Right lung (tissue), 10 donors: Measurements from ENCODE around the gene SFXN1. TPM values are rescaled to one million over a fixed set of nuclear protein-coding genes. Genes with fewer than 3 reads are reported as not detected.
"Not testable (repeated sequence)": the region's sequence is repeated elsewhere in the genome, so short reads cannot be mapped to it uniquely, and the experiment has no call there.

Experiments used
- DNase-seq, 2 donors: peaks; one replicate each; pipeline ENCODE4 v3.0.0-alpha.2; 2013
- long read RNA-seq, 8 donors: transcript quantifications; one replicate each; lab custom pipeline, GENCODE V29; 2026
- polyA plus RNA-seq, 5 donors: library from polyadenylated mRNA; unstranded; fragments of 120-200 nt; gene quantifications; one replicate each; pipeline versions ENCODE4 v1.2.1 to v1.2.3, GENCODE V29; 2013; ENCODE audit warnings: inconsistent platforms in 1 of 5, low replicate concordance in 1 of 5; ENCODE audit not compliant: insufficient read length in 5 of 5, insufficient read depth in 1 of 5

Gene SFXN1
- polyA plus RNA-seq: 10 to 100 TPM; 23.7 to 43.9 (median 37.3) TPM
- long read RNA-seq, donor 1, full-length matches to known transcripts: 5 of 5 reads
- long read RNA-seq, donor 1, partial matches to known transcripts: 0 of 5 reads
- long read RNA-seq, donor 1, other reads (novel, unspliced or antisense): 0 of 5 reads
- long read RNA-seq, donor 2, full-length matches to known transcripts: 4 of 4 reads
- long read RNA-seq, donor 2, partial matches to known transcripts: 0 of 4 reads
- long read RNA-seq, donor 2, other reads (novel, unspliced or antisense): 0 of 4 reads
- long read RNA-seq, donor 3, full-length matches to known transcripts: 3 of 3 reads
- long read RNA-seq, donor 3, partial matches to known transcripts: 0 of 3 reads
- long read RNA-seq, donor 3, other reads (novel, unspliced or antisense): 0 of 3 reads
- long read RNA-seq, donor 4, full-length matches to known transcripts: 6 of 6 reads
- long read RNA-seq, donor 4, partial matches to known transcripts: 0 of 6 reads
- long read RNA-seq, donor 4, other reads (novel, unspliced or antisense): 0 of 6 reads
- long read RNA-seq, donor 5, full-length matches to known transcripts: 9 of 9 reads
- long read RNA-seq, donor 5, partial matches to known transcripts: 0 of 9 reads
- long read RNA-seq, donor 5, other reads (novel, unspliced or antisense): 0 of 9 reads
- long read RNA-seq, donor 6, full-length matches to known transcripts: 10 of 23 reads
- long read RNA-seq, donor 6, partial matches to known transcripts: 13 of 23 reads
- long read RNA-seq, donor 6, other reads (novel, unspliced or antisense): 0 of 23 reads
- long read RNA-seq, donor 7, full-length matches to known transcripts: 8 of 8 reads
- long read RNA-seq, donor 7, partial matches to known transcripts: 0 of 8 reads
- long read RNA-seq, donor 7, other reads (novel, unspliced or antisense): 0 of 8 reads
- long read RNA-seq, donor 8, full-length matches to known transcripts: 2 of 2 reads
- long read RNA-seq, donor 8, partial matches to known transcripts: 0 of 2 reads
- long read RNA-seq, donor 8, other reads (novel, unspliced or antisense): 0 of 2 reads

GRCh38 chr5:175478384-175479124 is at the start of gene SFXN1:
SFXN1 (plus strand) TSS chr5:175478560; CDS start chr5:175492104, 13,544 bp downstream.
- DNase-seq: peak; percentile 84 to 89

GRCh38 chr5:175434800-175435199 is 43.6 kb upstream of the SFXN1 start:
- no peak for DNase-seq

GRCh38 chr5:175436359-175436758 is 42.0 kb upstream of the SFXN1 start:
- DNase-seq: no peak

GRCh38 chr5:175438234-175438857 is 40.0 kb upstream of the SFXN1 start:
- DNase-seq: no peak

GRCh38 chr5:175443514-175444059 is 34.8 kb upstream of the SFXN1 start:
- DNase-seq: no peak

GRCh38 chr5:175444060-175444904 is 34.1 kb upstream of the SFXN1 start, which contains the start of gene DRD1:
DRD1 (minus strand) TSS chr5:175444182; CDS start chr5:175443099, 1,083 bp downstream.
- DNase-seq: peak in 1 of 2 donors; percentile 17

GRCh38 chr5:175444905-175445456 is 33.4 kb upstream of the SFXN1 start:
- DNase-seq: no peak

GRCh38 chr5:175446378-175446777 is 32.0 kb upstream of the SFXN1 start:
- DNase-seq: not testable (repeated sequence)

GRCh38 chr5:175447571-175447970 is 30.8 kb upstream of the SFXN1 start:
- no peak for DNase-seq

- no peak for DNase-seq
These were observed 30.1 kb upstream of the SFXN1 start for GRCh38 chr5:175448276-175448675.

- no peak for DNase-seq
These were observed 26.2 kb upstream of the SFXN1 start for GRCh38 chr5:175452166-175452565.

- not testable (repeated sequence) for DNase-seq
These were observed 24.0 kb upstream of the SFXN1 start for GRCh38 chr5:175454338-175454737.

- DNase-seq: no peak
These were observed 22.1 kb upstream of the SFXN1 start for GRCh38 chr5:175456105-175456742.

GRCh38 chr5:175457466-175457865 is 20.9 kb upstream of the SFXN1 start:
- no peak for DNase-seq

GRCh38 chr5:175460126-175460525 is 18.2 kb upstream of the SFXN1 start:
- no peak for DNase-seq

- no peak for DNase-seq
These were observed 17.8 kb upstream of the SFXN1 start for GRCh38 chr5:175460552-175460951.

GRCh38 chr5:175461370-175461769 is 17.0 kb upstream of the SFXN1 start:
- DNase-seq: no peak

GRCh38 chr5:175463641-175464040 is 14.7 kb upstream of the SFXN1 start:
- DNase-seq: no peak
